VCaP (cell line): ENCODE results near the gene NEDD4L.
A peak's percentile ranks its signal among the peaks of the same experiment; 100 is the strongest.

Experiments
- H3K27ac ChIP-seq: fragments of 450-650 bp; 2 replicates; pipeline ENCODE4 v1.5.1; 2017
- TF ChIP-seq, protein P1 (sequence below): fragments of 450-650 bp; conservative IDR thresholded peaks from 2 replicates; pipeline ENCODE4 v1.5.1; 2017; ENCODE audit warnings: mild to moderate bottlenecking, moderate library complexity

NEDD4L gene

DNA sequence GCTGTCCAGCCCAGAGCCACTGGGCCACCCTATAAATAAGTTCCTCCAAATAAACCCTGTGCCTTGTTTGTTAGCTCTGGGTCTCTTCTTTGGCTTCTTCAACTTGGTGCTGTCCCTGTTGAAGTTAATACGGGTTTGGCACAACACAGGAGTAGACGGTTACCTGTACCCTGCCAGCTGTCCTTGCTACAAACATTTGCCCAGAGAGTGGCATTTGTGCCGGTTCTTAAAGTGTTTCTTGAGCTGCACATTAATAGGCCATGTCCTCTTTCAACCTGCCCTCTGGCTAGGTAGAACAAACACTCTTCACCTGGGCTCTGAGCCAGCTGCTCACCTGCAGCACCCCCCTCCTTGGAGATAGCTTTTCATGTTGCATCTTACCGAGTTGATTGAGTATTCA, 139.2 kb downstream of the NEDD4L start:
- H3K27ac ChIP-seq = peak overlapping the region; percentile 94
- TF ChIP-seq, protein P1, sequence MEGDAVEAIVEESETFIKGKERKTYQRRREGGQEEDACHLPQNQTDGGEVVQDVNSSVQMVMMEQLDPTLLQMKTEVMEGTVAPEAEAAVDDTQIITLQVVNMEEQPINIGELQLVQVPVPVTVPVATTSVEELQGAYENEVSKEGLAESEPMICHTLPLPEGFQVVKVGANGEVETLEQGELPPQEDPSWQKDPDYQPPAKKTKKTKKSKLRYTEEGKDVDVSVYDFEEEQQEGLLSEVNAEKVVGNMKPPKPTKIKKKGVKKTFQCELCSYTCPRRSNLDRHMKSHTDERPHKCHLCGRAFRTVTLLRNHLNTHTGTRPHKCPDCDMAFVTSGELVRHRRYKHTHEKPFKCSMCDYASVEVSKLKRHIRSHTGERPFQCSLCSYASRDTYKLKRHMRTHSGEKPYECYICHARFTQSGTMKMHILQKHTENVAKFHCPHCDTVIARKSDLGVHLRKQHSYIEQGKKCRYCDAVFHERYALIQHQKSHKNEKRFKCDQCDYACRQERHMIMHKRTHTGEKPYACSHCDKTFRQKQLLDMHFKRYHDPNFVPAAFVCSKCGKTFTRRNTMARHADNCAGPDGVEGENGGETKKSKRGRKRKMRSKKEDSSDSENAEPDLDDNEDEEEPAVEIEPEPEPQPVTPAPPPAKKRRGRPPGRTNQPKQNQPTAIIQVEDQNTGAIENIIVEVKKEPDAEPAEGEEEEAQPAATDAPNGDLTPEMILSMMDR = no peak

DNA sequence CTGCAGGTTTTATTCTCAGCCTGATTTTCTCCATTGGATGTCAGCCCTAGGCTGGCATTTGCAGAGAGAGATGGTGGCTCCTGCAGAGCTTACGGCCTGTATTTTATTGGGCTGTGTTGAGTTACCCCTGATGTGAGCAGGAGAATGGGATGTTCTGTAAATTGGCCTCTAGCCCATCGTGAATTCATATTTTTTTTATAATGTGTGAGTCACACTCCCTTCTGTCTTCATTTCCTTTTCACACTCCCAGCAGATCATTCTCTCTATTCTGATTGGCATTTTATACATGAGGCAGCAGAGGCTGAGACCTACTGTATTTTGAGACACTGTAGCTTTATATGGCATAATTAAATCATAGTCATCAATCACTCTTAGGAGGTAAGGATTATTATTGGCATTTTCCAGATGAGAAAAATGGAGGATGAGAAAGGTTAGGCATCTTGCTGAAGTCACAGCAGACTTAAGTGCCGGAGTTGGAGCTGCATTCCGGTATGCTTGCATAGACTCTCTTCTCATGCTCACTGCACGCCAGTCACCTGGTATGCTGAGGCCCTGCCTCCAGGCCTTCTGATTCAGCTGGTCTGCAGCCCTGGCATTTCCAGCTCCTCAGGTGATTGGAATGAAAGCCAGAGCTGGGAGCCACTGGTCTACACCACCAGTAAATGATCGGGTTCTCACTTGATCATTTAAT, 142.4 kb downstream of the NEDD4L start:
- TF ChIP-seq, protein P1 = no peak
- H3K27ac ChIP-seq = peak overlapping the region; percentile 94

DNA sequence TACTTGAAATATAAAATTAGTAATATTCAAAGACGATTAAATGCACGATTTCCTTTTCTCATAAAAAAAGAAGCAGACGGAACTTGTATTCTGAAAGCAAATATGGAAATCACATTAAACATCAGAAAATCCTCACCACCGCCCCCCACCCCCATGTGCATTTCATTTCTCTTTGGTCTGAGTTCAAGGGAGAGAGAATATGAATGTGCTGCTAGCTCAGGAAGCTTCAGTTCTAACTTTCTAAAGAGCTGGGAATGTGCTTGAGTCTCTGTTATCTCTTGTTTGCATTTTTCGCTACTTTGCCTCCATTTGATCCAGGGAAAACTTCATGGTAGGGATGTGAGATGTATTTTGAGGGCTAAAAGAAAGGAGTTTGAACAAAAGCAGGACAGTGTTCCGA, 143.6 kb downstream of the NEDD4L start:
- H3K27ac ChIP-seq = peak overlapping the region; percentile 94
- TF ChIP-seq, protein P1 = no peak

DNA sequence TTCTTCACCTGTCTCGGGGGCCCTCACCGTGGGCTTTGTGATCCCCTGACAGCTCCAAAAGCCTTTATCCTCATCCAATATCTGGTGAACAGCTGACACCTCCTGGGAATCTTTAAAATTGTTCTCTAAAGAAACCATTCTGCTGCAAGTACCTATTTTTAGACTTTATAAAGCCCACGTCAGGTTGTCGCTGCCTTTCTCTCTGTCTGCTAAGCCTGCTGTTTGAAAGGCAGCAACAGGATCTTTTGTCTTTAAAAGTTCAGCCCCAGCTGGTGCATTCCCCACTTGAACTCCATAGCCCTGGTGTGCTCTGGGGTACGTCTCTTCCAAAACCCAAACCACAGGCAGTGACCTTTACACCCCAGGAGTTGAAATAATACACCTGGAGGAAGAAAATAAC, 145.0 kb downstream of the NEDD4L start:
- peak overlapping the region; percentile 94; the same call in 1 of the 2 replicates for H3K27ac ChIP-seq
- TF ChIP-seq, protein P1 = no peak

DNA sequence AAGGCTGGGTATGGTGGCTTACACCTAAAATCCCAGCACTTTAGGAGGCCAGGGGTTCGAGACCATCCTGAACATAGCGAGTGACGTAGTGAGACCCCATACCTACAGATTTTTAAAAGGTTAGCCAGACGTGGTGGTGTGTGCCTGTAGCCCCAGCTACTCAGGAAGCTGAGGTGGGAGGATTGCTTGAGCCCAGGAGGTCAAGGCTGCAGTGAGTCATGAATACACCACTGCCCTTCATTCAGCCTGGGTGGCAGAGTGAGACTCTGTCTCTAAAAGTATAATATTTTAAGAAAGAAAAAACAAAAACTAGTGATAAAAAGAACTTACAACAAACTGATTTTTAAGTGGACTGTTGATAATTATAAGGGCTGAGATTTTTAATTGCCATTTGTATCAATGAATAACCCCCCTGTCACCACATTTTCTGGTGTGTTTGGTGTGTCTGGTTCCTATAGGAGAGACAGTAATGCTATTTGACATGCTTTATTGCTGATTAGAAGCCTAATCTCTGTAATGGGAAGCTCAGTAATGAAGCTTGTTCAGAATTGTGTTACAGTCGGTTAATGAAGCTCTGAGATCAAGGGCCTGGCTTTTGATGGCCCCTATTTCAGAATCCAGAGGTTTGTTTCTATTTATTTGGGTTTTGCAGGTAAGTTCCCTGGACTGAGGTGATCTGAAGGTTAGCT, 147.0 kb downstream of the NEDD4L start:
- H3K27ac ChIP-seq = peak overlapping the region; percentile 8; the same call in 1 of the 2 replicates
- TF ChIP-seq, protein P1 = no peak

DNA sequence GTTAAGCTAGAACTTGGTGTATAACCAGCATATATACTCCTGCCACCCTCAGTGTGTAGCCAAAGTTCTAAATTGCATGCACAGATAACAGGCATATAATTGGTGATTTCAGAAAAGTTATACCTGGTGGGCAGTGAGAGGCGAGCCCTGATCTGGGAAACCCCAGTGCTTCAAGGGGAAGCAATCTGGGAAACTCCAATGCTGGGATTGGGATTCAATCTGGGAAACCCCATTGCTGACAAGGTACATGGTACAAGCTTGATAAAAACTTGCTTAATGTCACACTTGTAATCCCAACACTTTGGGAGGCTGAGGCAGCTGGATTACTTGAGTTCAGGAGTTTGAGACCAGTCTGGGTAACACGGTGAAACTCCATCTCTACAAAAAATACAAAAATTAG, 147.6 kb downstream of the NEDD4L start:
- TF ChIP-seq, protein P1 = no peak
- peak overlapping the region; percentile 8; the same call in 1 of the 2 replicates for H3K27ac ChIP-seq

DNA sequence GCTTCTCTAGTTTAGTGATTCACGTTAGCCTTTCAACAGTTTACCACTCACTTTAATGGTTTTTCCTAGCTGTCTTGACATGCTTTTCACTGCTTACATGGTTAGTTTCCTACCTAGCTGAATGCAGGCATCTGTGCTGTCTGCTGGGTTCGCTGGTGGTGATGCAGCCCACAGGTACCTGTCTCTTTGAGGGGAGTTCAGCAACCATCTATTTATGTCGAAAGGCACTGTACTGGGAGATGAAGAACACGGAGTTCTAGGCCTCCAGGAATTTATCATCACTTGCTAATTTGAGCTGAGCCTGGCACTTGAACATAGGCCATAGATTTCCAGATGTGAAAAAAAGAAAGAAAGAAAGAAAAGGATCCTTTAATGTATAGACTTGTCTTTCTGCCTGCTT, 148.5 kb downstream of the NEDD4L start:
- TF ChIP-seq, protein P1 = no peak
- no peak overlapping the region for H3K27ac ChIP-seq
